Spinal cord (tissue), 10 donors: ENCODE data around the gene MTFP1. TPM values are rescaled to one million over a fixed set of nuclear protein-coding genes. Genes with fewer than 3 reads are reported as not detected.
"Not testable (repeated sequence)": the region's sequence is repeated elsewhere in the genome, so short reads cannot be mapped to it uniquely, and the experiment has no call there.

Source experiments
- DNase-seq, 6 donors: peaks; one replicate each; pipeline versions ENCODE4 v3.0.0 to v3.0.0-alpha.2; 2013 to 2015; ENCODE audit warnings: low spot score in 6 of 6, low read depth in 4 of 6
- H3K27ac ChIP-seq: one replicate; pipeline ENCODE4 v1.5.1; 2013; ENCODE audit warnings: low read depth, low read length, control low read depth
- H3K27me3 ChIP-seq: one replicate; pipeline ENCODE4 v1.6.1; 2013; ENCODE audit warnings: low read length; ENCODE audit not compliant: control insufficient read depth, insufficient read depth
- H3K36me3 ChIP-seq: one replicate; pipeline ENCODE4 v1.6.1; 2013; ENCODE audit warnings: low read length; ENCODE audit not compliant: control insufficient read depth, insufficient read depth
- H3K4me1 ChIP-seq: one replicate; pipeline ENCODE4 v1.6.1; 2013; ENCODE audit warnings: low read length; ENCODE audit not compliant: control insufficient read depth, insufficient read depth
- H3K4me3 ChIP-seq: one replicate; pipeline ENCODE4 v1.5.1; 2013; ENCODE audit warnings: low read depth, low read length, control low read depth
- H3K9me3 ChIP-seq: one replicate; pipeline ENCODE4 v1.6.1; 2013; ENCODE audit warnings: low read length; ENCODE audit not compliant: control insufficient read depth, insufficient read depth
- WGBS: methylation state at CpG from one replicate; pipeline ENCODE4 v1.1.5; 2013; ENCODE audit warnings: missing lambda C conversion rate; ENCODE audit not compliant: insufficient coverage; 5-methylcytosine and 5-hydroxymethylcytosine counted together
- polyA plus RNA-seq, 2 donors: library from polyadenylated mRNA; unstranded; fragments of 120-200 nt; gene quantifications; one replicate each; pipeline ENCODE4 v1.2.1, GENCODE V29; 2013; ENCODE audit not compliant: insufficient read length in 2 of 2
- total RNA-seq, 2 donors: library from RNA; depleted of rRNA in 1 of 2; stranded (reverse); fragments of 120-200 nt in 1 of 2; fragments of >200 nt in 1 of 2; gene quantifications; one replicate each; pipeline versions ENCODE4 v1.2.3 to v1.2.4, GENCODE V29; 2013 to 2014
- donor health status: healthy.

Gene MTFP1
- total and polyA plus RNA-seq, 4 donors = 2.1 to 9.5 (median 6.4) TPM

DNA sequence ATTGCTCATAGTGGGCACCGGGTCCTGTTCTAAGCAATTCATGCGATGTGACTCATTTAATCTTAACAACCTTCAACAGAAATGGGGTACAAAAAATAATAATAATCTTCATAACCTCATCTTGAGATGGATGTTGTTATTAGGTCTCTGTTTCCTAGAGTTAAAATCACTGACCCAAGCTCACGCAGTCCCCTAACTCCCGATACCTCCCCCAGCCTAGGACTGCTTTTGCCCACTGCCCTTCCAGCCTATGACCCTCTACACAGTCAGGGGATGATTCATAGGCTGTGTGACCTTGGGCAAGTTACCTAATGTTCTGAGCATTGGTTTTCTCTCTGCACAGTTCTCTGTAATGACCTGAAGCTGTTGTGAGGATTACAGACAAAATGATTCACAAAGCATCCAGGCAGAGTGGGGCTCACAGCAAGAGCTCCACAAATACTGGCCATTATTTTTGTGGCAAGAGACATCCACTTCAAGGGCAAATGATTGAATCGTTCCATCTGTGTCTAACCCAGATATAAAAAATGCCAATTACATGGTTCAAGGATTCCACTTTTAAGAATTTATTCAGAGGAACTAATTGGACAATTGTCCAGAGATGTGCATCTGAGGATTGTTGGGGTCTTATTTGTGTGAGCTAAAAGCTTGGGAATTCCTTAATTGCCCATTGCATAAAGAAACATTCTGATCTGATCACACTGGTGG, 20.0 kb downstream of the MTFP1 start:
- no peaks in the 10 kb centered on the region for H3K27me3 ChIP-seq
- WGBS = no CpG with 5 or more reads among the region's 5 CpGs
- H3K4me3 ChIP-seq = no peak overlapping the region
- no peaks in the 10 kb centered on the region for H3K9me3 ChIP-seq
- peaks cover 14% of the 10 kb centered on the region for H3K4me1 ChIP-seq
- no peaks in the 10 kb centered on the region for H3K36me3 ChIP-seq
- H3K27ac ChIP-seq = no peak overlapping the region
- DNase-seq = peak in 1 of 6 donors; percentile 56

DNA sequence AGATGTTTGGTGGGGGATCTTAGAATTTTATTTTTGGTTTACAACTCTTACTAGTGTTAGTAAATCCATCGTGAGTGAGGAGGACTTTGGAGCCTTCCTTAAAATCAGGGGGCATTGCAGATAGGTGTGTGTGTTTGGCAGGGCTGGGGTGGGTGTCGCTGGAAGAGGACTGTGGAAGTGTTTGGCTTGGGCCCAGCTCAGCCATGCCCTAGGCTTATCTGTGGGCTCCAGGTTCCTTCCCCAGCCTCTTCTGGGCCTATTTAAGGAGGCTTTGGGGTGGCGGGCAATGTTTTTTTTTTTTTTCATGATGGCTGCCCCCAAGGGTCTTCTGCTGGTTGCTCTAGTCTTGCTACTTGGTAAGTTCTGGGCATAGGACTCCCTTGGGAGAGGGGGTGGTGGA, 22.1 kb downstream of the MTFP1 start:
- Histone ChIP-seq H3K27ac (no peak overlapping the region), H3K36me3 (no peaks in the 10 kb centered on the region), H3K27me3 (no peaks in the 10 kb centered on the region), H3K9me3 (no peaks in the 10 kb centered on the region), H3K4me3 (no peak overlapping the region), H3K4me1 (peaks cover 14% of the 10 kb centered on the region)
- no peak for DNase-seq
- WGBS = 100% methylated on average over 2 of the region's 3 CpGs

DNA sequence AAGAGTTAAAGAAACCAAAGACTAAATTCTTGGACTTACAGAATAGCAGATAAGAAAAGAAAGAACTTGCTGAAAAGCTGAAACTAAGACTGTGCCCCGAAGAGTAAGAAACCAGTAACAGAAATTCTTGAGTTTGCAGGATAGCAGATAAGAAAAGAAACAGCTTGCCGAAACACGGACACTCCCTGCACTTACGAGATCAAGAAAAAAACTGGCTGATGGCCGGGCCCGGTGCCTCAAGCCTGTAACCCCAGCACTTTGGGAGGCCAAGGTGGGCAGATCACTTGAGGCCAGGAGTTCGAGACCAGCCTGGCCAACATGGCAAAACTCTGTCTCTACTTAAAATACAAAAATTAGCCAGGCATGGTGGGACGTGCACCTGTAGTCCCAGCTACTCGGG, 25.9 kb downstream of the MTFP1 start:
- H3K4me3 ChIP-seq, H3K36me3 ChIP-seq, H3K27ac ChIP-seq, H3K9me3 ChIP-seq, H3K27me3 ChIP-seq, DNase-seq, H3K4me1 ChIP-seq: not testable (repeated sequence)
- WGBS = 60% methylated on average over 9 of the region's 9 CpGs

DNA sequence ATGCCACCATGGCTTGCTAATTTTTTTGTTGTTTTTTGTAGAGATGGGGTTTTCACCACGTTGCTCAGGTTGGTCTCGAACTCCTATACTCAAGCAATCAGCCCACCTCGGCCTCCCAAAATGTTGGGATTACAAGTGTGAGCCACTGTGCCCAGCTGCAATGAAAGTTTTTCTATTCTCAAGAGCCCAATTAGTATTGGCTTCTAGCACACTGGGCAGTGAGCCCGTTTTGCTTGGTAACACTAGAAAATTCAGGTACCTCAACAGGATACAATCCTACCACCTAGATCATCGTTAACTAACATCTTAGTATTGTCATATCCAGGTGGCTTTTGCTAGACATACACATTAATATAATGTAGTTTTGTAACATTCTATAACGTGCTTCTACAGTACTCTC, 27.3 kb downstream of the MTFP1 start:
- 94% methylated on average over 3 of the region's 6 CpGs for WGBS
- Histone ChIP-seq H3K27me3 (no peaks in the 10 kb centered on the region), H3K9me3 (no peaks in the 10 kb centered on the region), H3K4me3 (no peak overlapping the region), H3K27ac (no peak overlapping the region), H3K4me1 (no peaks in the 10 kb centered on the region), H3K36me3 (no peaks in the 10 kb centered on the region)
- DNase-seq = no peak

DNA sequence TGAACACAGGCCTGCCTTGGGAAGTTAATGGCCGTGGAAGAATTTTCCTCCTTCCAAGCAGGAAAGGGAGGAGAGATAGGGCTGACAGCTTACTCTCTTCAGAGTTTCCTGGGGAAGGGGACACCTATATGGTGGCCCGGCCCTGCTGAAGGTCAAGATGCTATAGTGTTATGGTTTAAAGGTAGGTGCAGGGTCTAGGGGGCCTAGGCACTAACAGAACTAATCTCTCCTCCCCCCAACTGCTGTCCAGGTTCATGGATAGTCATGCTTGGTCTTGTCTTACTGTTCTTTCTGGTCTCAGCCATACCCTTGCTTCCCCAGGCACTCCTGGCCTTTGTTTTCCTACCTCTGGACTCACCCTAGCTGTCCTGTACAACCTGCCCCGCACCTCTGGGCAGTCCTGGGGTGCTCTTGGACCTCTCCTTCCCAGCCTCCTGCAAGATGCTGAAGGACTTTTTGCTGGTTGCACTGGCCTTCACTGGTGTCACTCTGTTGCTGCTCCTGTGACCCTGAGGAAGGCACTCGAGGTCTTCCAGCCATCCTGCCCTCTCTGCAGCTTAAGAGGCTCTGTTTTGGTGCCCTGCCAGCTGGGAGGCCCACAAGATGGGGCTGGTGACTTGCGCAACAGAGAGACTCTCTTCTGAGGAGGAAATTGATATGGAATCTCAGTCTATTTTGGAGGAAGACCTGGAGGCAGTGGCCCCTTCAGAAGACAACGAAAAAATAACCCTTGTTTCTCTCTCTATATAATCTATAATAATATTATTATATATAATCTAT, 28.4 kb downstream of the MTFP1 start:
- H3K27me3 ChIP-seq = no peaks in the 10 kb centered on the region
- peak in 2 of 6 donors; percentile 35 to 41 for DNase-seq
- 75% methylated on average over 3 of the region's 6 CpGs for WGBS

DNA sequence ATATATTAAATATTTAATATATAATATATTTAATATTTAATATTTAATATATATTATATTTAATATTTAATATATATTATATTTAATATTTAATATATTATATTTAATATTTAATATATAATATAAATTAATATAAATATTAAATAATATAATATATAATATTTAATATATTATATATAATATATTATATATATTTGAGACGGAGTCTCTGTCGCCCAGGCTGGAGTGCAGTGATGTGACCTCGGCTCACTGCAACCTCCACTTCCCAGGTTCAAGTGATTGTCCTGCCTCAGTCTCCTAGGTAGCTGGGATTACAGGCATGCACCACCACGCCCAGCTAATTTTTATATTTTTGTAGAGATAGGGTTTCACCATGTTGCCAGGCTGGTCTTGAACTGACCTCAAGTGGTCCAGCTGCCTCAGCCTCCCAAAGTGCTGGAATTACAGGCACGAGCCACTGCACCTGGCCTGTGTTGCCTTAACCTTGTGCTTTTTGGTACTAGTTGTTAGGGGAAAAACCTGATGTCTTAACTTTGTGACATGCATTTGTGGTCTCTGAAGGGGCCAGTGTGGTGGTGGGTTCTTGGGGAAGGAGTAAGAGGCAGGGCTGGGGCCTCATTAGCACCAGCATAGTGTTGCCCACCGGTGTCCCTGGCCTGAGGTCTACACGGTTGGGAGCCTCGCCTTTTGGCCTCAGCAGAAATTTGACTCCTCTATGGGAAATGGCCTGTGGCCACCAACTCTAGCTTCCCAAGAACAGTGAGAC, 29.7 kb downstream of the MTFP1 start:
- Histone ChIP-seq H3K27me3 (no peaks in the 10 kb centered on the region), H3K4me3 (no peak overlapping the region), H3K4me1 (no peaks in the 10 kb centered on the region), H3K27ac (no peak overlapping the region), H3K9me3 (no peaks in the 10 kb centered on the region), H3K36me3 (no peaks in the 10 kb centered on the region)
- no peak for DNase-seq
- WGBS = 95% methylated on average over 4 of the region's 8 CpGs

More for the DNA sequence above, 28.4 kb downstream of the MTFP1 start:
- Histone ChIP-seq H3K9me3 (no peaks in the 10 kb centered on the region), H3K4me3 (no peak overlapping the region), H3K27ac (no peak overlapping the region), H3K4me1 (no peaks in the 10 kb centered on the region), H3K36me3 (no peaks in the 10 kb centered on the region)

DNA sequence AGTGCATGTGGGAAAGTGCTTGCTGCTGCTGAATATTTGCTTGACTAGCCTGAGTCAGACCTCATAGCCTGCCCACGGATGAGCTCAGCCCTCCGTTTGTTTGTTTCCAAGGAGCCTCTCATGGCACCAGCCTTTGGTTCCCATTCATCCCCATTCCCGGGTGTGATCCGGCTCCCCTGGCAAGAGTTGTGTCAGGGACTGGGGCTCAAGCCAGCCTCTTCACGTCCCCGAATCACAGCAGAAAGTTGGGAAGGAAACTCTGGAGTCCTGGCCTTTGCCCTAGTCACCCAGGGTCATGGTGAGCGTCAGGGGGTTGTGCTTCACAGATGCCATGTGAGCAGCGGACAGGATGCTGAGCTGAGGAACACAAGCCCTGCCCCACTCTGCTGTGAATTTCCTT, 32.4 kb downstream of the MTFP1 start:
- no peak overlapping the region for H3K27ac ChIP-seq
- no peaks in the 10 kb centered on the region for H3K27me3 ChIP-seq
- no peak for DNase-seq
- no peak overlapping the region for H3K4me3 ChIP-seq
- H3K36me3 ChIP-seq = no peaks in the 10 kb centered on the region
- no peaks in the 10 kb centered on the region for H3K9me3 ChIP-seq
- WGBS = 65% methylated on average over 8 of the region's 8 CpGs
- H3K4me1 ChIP-seq = no peaks in the 10 kb centered on the region

DNA sequence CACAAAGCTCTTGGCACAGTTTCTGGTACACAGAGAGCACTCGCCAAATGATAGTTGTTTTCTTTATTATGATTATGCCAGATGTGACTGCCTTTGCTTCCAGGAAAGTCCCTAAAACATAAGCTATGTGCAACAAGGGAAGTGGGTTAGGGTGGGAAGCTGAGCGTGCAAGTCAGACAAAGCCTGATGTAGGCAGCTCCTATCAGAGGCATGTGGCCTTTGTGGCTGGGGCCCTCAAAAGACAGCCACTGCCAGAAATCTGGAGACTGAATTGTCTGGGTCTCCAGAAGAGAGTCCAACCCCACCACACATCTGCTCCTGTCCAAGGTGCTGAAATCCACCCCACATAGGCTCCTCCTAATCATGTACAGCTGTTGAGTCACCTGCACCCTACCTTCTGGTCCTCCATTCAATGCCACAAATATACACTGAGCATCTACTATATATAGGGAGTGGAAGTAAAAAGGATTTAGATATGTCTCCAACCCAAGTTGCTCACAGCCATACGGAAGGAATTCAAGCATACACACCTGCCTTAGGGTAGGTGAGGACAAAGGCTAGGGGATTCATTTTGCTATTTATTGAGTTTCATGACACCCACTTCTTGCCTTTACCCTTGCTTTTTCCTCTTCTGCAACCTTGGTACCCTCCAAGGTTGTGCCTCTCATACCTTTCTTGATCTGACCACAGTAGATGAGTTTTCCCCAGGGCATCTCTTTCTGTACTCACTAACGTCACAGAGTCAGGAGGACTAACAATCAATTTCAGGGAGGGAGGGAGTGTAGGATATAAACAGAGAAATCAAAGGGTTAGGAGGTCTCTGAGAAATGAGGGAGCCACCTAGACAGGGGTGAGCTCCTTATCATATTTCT, 33.8 kb downstream of the MTFP1 start:
- no peaks in the 10 kb centered on the region for H3K36me3 ChIP-seq
- H3K4me1 ChIP-seq = no peaks in the 10 kb centered on the region
- H3K27me3 ChIP-seq = no peaks in the 10 kb centered on the region
- H3K4me3 ChIP-seq = no peak overlapping the region
- H3K9me3 ChIP-seq = no peaks in the 10 kb centered on the region
- H3K27ac ChIP-seq = no peak overlapping the region
- peak in 1 of 6 donors; percentile 76 for DNase-seq
- 50% methylated on average over 2 of the region's 4 CpGs for WGBS

DNA sequence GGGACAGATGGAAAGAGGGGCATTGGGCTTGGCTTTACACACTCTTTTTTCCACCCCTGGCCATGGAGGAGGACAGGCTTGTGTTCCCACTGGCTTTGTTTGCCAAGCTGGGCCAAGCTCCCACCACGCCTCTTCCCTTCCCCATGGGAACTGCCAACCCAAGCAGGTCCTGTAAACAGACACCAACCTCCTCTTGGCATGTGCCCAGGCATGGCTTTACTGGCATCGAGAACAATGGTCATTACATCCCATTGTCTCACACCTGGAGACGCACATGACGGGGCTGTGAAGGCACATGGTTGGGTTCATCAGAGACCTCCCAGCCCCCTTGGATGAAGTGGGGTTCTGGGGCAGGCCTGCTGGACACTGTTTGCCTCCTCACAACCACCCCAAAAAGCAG, 34.6 kb downstream of the MTFP1 start:
- DNase-seq = no peak
- H3K27me3 ChIP-seq = no peaks in the 10 kb centered on the region
- 83% methylated on average over 2 of the region's 4 CpGs for WGBS
- H3K4me3 ChIP-seq = no peak overlapping the region
- no peak overlapping the region for H3K27ac ChIP-seq
- no peaks in the 10 kb centered on the region for H3K4me1 ChIP-seq
- no peaks in the 10 kb centered on the region for H3K36me3 ChIP-seq
- no peaks in the 10 kb centered on the region for H3K9me3 ChIP-seq
